Effector memory CD4-positive, alpha-beta T cell (primary cell): ENCODE measurements around the gene PAK1IP1.

Experiments used
- DNase-seq, 3 donors: peaks; one replicate each; pipeline ENCODE4 v3.0.0-alpha.2; 2020
- H3K27ac ChIP-seq: 2 replicates; pipeline ENCODE4 v1.7.0; 2013; ENCODE audit warnings: mild to moderate bottlenecking, low read length, moderate library complexity; ENCODE audit not compliant: insufficient read depth, poor library complexity, severe bottlenecking
- H3K27me3 ChIP-seq: replicated peaks from 2 replicates; pipeline ENCODE4 v1.7.0; 2013; ENCODE audit warnings: mild to moderate bottlenecking, low read length; ENCODE audit not compliant: insufficient read depth, control insufficient read depth, poor library complexity, severe bottlenecking
- H3K36me3 ChIP-seq: 2 replicates; pipeline ENCODE4 v1.7.0; 2013; ENCODE audit warnings: mild to moderate bottlenecking, low read length, moderate library complexity; ENCODE audit not compliant: control insufficient read depth, insufficient read depth
- H3K4me1 ChIP-seq: 2 replicates; pipeline ENCODE4 v1.7.0; 2013; ENCODE audit warnings: low read length, mild to moderate bottlenecking; ENCODE audit not compliant: control insufficient read depth, insufficient read depth, poor library complexity, severe bottlenecking
- H3K4me3 ChIP-seq: 2 replicates; pipeline ENCODE4 v1.7.0; 2013; ENCODE audit warnings: low read length, low read depth, mild to moderate bottlenecking; ENCODE audit not compliant: insufficient read depth, poor library complexity, severe bottlenecking
- H3K9me3 ChIP-seq: 2 replicates; pipeline ENCODE4 v1.7.0; 2013; ENCODE audit warnings: mild to moderate bottlenecking, low read length, moderate library complexity; ENCODE audit not compliant: control insufficient read depth

Gene PAK1IP1

DNA sequence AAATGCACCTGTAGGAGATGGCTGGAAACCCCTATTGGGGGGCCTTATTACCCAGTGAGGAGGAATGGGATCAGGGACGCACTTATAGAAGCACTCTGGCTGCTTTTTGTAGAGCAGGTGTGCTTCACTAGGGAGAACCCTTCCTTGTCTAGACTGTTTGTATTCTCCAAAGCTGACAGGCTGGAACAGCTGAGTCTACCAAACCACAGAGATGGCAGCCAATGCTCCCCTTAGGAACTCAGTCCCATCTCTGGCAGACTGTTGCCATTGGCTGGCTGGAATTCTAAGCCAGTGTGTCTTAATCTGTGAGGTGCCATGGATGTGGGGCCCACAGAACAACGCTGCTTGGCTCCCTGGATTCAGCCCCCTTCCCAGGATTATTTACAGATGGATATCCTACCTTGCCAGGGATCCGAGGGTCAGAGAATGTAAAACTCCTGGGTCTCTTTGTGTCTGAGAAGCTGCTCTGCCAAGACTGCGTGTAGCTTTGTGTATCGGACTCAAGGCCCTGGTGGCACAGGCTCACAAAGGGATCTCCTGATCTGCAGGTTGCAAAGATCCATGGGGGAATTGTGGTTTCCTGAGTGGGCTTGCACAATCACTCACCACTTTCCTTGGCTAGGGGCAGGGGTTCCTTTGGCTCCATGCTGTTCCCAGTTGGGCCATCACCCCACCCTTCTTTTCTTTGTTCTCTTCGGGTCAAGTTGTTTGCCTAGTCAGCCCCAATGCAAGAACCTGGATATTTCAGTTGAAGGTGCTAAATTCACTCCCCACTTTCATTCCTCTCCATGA, 26.4 kb upstream of the PAK1IP1 start:
- no peak for DNase-seq
- no peak overlapping the region for H3K27ac ChIP-seq

DNA sequence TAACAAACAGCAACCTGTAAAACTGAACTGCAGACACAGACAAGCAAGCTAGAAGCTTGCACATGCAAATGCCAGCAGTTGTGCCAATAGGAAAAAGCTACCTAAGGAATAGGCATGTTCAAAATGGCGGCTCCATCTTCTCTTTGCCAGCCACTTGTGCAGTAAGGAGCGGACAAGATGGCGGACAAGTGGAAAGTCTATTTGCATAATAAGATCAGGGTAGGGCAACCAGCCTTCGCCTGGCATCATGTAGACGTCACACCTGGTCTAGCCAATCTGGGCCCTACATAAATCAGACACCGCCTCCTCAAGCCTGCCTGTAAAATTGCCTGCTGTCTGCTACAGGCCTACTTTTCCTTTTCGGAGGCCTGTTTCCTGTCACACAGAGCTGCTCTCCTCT, 18.4 kb upstream of the PAK1IP1 start:
- Histone ChIP-seq H3K27me3 (no peaks in the 10 kb centered on the region), H3K4me3 (no peak overlapping the region), H3K27ac (no peak overlapping the region), H3K36me3 (no peaks in the 10 kb centered on the region), H3K4me1 (no peaks in the 10 kb centered on the region), H3K9me3 (no peaks in the 10 kb centered on the region)
- DNase-seq, result no peak

More for the DNA sequence above, 26.4 kb upstream of the PAK1IP1 start:
- peaks cover 4% of the 10 kb centered on the region for H3K27me3 ChIP-seq
- no peaks in the 10 kb centered on the region for H3K36me3 ChIP-seq
- H3K9me3 ChIP-seq, result no peaks in the 10 kb centered on the region
- no peak overlapping the region for H3K4me3 ChIP-seq
- H3K4me1 ChIP-seq, result no peaks in the 10 kb centered on the region

DNA sequence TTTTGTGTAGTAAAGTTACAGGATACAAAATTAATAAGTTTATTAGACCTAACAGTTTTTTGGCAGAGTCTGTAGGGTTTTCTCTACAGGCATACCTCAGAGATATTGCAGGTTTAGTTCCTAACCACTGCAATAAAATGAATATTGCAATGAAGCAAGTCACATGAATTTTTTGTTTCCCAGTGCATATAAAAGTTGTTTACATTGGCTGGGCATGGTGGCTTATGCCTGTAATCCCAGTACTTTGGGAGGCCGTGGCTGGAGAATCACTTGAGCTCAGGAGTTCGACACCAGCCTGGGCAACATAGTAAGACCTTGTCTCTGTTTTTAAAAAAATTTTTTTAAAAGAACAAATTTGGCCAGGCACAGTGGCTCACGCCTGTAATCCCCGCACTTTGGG, 16.3 kb upstream of the PAK1IP1 start:
- H3K9me3 ChIP-seq, result no peaks in the 10 kb centered on the region
- H3K4me3 ChIP-seq, result no peak overlapping the region
- no peaks in the 10 kb centered on the region for H3K4me1 ChIP-seq
- no peaks in the 10 kb centered on the region for H3K36me3 ChIP-seq
- H3K27me3 ChIP-seq, result no peaks in the 10 kb centered on the region
- DNase-seq, result no peak
- no peak overlapping the region for H3K27ac ChIP-seq

DNA sequence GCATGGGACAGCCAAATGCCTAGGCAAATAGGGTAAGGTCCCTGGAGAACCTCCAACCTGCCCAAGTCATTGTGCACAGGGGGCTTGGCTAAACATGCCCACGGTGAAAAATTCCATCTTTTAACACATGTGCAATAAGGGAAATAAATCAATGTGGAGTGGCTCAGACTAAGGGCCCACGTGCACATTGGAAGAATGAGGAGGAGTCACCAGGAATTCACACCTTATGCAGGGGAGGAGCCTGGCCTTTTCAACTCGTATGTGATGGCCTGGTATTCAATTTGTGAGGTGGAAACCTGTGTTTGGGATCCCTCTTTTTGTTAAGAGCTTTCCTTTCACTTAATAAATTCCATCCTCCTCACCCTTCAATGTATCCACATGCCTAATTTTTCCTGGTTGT, 13.0 kb upstream of the PAK1IP1 start:
- H3K9me3 ChIP-seq, result no peaks in the 10 kb centered on the region
- no peak overlapping the region for H3K4me3 ChIP-seq
- H3K36me3 ChIP-seq, result no peaks in the 10 kb centered on the region
- no peaks in the 10 kb centered on the region for H3K4me1 ChIP-seq
- no peak for DNase-seq
- H3K27ac ChIP-seq, result no peak overlapping the region
- H3K27me3 ChIP-seq, result no peaks in the 10 kb centered on the region

DNA sequence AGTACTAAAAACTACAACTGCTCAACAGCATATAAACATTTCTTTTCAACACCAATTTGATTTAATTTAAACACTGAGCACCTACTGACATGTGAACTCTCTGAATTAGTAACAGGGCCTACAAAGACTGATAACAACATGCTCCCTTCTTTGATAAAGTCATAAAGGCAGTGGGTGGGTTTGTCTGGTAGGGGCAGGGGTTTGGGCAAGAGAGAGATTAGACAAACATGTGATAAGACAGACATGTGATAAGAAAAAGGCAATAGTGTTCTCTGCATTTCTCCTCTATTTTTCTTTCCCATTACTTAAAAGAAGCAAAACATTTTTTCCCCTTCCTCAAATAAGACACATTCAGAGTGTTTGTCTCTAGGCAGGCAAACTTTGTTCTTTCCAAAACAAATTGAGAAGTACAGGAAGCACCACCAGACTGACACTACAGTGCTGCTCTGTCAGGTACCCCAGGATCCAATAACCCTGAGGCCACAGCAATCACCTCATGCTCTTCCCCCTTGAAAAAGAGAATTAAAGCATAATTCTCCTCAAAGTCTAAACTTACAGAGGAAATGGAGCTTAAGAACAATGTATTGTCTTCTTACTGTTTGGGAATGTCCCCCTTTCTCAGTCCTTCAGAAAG, 12.3 kb upstream of the PAK1IP1 start:
- H3K27ac ChIP-seq, result no peak overlapping the region

DNA sequence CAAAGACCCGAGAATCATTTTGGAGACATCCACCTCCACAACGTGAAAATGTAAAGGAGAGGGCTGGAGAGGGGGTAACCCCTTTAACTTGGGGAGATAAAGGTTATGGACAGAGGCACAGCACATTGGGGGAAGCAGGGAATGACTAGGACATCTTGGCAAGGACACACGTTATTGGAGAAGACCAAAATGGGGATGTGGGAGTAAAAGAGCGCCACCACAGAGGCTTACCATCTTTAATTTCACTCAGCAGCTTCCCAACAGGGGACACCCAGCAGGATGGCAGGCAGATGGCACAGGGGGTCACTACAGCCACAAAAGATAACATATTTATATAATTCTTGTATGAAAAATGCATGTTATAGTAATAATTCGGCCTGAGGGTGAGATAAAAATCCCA, 10.2 kb upstream of the PAK1IP1 start:
- no peaks in the 10 kb centered on the region for H3K27me3 ChIP-seq
- no peaks in the 10 kb centered on the region for H3K36me3 ChIP-seq
- no peaks in the 10 kb centered on the region for H3K9me3 ChIP-seq
- H3K27ac ChIP-seq, result no peak overlapping the region
- no peak overlapping the region for H3K4me3 ChIP-seq
- no peak for DNase-seq
- no peaks in the 10 kb centered on the region for H3K4me1 ChIP-seq

More for the DNA sequence above, 12.3 kb upstream of the PAK1IP1 start:
- no peaks in the 10 kb centered on the region for H3K36me3 ChIP-seq
- no peaks in the 10 kb centered on the region for H3K27me3 ChIP-seq
- H3K4me1 ChIP-seq, result no peaks in the 10 kb centered on the region
- no peaks in the 10 kb centered on the region for H3K9me3 ChIP-seq
- no peak overlapping the region for H3K4me3 ChIP-seq
- DNase-seq, result no peak

DNA sequence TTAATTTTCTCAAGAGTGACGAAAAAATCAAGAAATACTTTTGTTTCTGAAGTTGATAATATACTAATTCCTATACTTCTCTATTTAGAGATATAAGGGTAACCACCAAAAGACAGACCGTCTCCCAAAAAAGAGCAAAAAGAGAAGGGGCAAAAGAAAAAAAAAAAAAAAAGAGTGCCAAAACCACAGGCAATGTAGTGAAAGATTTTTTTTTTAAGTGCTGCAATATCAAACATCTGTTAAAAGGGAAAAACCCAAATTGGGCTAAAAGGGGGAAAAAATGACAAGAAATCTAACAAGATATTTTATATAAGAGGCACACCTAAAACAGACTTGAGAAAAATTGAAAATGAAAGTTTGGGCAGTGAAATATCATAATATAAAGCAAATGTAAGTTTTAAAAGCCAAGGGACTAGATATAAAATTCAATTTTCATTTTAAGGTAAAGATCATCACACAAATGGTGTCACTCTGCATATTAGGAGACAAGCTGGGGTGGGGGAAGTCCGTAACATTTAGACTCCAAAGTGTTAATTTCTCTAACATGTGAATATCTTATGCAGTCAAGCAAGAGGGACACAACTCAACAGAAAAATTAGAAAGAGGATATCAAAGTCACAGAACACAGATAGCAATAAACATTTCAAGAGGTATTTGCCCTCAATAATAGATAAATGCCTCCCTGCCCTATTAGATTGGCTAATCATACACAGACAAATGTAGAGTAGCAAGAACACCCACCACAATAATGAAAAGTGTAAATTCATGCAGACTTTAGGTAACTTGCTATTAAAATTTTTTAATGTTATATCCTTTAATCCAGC, 9.5 kb upstream of the PAK1IP1 start:
- Histone ChIP-seq H3K27me3 (no peaks in the 10 kb centered on the region), H3K9me3 (no peaks in the 10 kb centered on the region), H3K4me1 (no peaks in the 10 kb centered on the region), H3K4me3 (no peak overlapping the region), H3K36me3 (no peaks in the 10 kb centered on the region), H3K27ac (no peak overlapping the region)
- no peak for DNase-seq

DNA sequence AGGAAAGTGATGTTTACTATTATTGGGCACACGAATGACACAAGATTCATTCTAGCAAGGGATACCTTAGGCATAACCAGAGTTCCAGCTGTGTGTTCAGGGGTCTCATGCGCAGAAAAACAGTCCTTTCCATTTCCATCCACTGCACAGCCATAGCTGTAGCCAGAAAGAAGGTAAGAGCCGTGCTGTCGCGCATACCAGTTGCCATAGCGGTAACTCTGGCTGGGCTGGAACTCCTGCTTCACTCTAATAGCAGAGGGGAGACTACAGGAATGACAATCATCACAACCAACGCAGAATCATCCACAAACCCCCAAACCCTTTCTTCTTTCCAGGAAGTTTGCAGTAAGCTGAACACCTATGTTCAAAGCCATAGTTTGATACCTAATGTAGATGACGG, 7.9 kb upstream of the PAK1IP1 start:
- no peak for DNase-seq
- H3K4me1 ChIP-seq, result no peaks in the 10 kb centered on the region
- H3K27ac ChIP-seq, result no peak overlapping the region
- H3K36me3 ChIP-seq, result no peaks in the 10 kb centered on the region
- H3K9me3 ChIP-seq, result no peaks in the 10 kb centered on the region
- no peak overlapping the region for H3K4me3 ChIP-seq
- no peaks in the 10 kb centered on the region for H3K27me3 ChIP-seq

DNA sequence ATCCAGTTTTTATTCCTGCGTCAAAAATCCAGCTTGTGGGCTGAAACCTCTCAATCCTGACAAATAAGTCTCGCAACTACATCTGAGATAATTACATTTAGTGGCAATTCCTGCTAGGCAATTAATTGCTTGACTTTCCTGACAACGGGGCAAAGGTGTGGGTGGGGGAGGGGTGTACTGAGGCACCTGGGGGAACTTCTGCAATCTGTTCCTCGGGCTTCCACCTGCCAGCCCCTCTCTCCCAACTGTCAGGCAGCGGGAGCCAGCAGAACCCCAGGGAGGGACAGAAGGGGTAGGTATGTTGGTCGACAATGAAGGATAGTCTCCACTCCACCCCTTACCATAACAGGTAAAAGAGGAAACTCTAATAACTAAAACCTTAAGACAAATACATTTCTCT, 7.2 kb upstream of the PAK1IP1 start:
- H3K27ac ChIP-seq, result no peak overlapping the region
- H3K27me3 ChIP-seq, result no peaks in the 10 kb centered on the region
- DNase-seq, result no peak
- H3K4me3 ChIP-seq, result no peak overlapping the region
- no peaks in the 10 kb centered on the region for H3K36me3 ChIP-seq
- H3K9me3 ChIP-seq, result no peaks in the 10 kb centered on the region
- no peaks in the 10 kb centered on the region for H3K4me1 ChIP-seq
